Coronary artery (tissue), 2 donors: ENCODE results near the gene ZBTB7C.

Source experiments
- DNase-seq: peaks from one replicate; pipeline ENCODE4 v3.0.0-alpha.2; 2017; ENCODE audit warnings: low spot score
- H3K27ac ChIP-seq, 2 donors: fragments of 200-600 bp; sonication (generic); one replicate each; pipeline ENCODE4 v1.5.1; 2016 to 2019
- H3K4me3 ChIP-seq: fragments of 200-600 bp; sonication (generic); 2 replicates; pipeline ENCODE4 v1.5.1; 2016; ENCODE audit warnings: mild to moderate bottlenecking, moderate library complexity
- TF ChIP-seq, protein P1 (sequence below): fragments of 200-600 bp; sonication (generic); IDR thresholded peaks from one replicate; pipeline ENCODE4 v1.5.1; 2019; ENCODE audit warnings: antibody characterized with exemption

ZBTB7C gene

GRCh38 chr18:48313792-48314191, 95.4 kb downstream of the ZBTB7C start:
- Histone ChIP-seq H3K27ac (no peak overlapping the region), H3K4me3 (no peak overlapping the region)
- DNase-seq, result no peak

DNA sequence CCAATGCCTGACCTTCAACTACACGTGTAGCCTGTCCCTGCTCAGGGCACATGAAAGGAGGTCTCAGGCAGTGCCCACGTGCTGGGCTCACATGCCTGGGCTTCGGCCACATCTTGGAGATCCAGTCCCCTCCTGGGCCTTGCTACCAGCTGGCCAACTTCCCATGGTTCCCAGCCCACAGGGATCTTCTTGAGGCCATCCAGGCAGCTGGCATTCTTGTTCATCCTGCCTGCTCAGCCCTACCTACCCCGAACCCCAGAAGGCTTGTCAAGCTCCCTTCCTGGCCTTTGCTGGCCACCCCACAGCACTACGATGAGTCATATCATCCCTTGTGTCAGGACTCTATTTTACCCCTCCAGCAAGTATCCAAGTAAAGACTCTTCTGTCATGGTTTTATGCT, 97.1 kb downstream of the ZBTB7C start:
- no peak overlapping the region for H3K4me3 ChIP-seq
- TF ChIP-seq, protein P1, sequence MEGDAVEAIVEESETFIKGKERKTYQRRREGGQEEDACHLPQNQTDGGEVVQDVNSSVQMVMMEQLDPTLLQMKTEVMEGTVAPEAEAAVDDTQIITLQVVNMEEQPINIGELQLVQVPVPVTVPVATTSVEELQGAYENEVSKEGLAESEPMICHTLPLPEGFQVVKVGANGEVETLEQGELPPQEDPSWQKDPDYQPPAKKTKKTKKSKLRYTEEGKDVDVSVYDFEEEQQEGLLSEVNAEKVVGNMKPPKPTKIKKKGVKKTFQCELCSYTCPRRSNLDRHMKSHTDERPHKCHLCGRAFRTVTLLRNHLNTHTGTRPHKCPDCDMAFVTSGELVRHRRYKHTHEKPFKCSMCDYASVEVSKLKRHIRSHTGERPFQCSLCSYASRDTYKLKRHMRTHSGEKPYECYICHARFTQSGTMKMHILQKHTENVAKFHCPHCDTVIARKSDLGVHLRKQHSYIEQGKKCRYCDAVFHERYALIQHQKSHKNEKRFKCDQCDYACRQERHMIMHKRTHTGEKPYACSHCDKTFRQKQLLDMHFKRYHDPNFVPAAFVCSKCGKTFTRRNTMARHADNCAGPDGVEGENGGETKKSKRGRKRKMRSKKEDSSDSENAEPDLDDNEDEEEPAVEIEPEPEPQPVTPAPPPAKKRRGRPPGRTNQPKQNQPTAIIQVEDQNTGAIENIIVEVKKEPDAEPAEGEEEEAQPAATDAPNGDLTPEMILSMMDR, result no peak
- no peak for DNase-seq
- no peak overlapping the region for H3K27ac ChIP-seq

More at GRCh38 chr18:48313792-48314191, 95.4 kb downstream of the ZBTB7C start:
- TF ChIP-seq, protein P1, result no peak

DNA sequence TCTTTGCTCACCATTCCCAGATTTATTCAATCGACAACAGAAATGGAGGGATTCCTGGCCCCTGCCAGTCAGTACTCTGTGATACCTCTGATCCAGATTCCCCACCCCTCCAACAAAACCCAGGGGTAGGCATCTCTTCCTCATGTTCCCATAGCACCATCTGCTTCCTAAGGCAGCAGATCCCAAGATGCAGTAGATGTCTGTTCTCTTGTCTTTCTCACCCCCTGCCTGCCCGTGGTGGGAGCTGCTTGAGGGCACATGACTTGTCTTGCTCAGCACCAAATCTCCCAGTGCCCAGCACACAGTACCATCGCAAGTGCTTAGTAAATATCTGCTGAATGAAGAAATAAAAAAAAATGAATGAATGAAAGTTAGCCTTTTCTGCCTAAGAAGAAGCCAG, 98.2 kb downstream of the ZBTB7C start:
- DNase-seq, result no peak
- Histone ChIP-seq H3K4me3 (no peak overlapping the region), H3K27ac (no peak overlapping the region)
- TF ChIP-seq, protein P1, result no peak

GRCh38 chr18:48310353-48310752, 98.8 kb downstream of the ZBTB7C start:
- Histone ChIP-seq H3K27ac (no peak overlapping the region), H3K4me3 (no peak overlapping the region)
- TF ChIP-seq, protein P1, result no peak
- DNase-seq, result no peak

GRCh38 chr18:48308755-48309575, 100.2 kb downstream of the ZBTB7C start:
- H3K4me3 ChIP-seq, result no peak overlapping the region
- DNase-seq, result no peak
- no peak overlapping the region for H3K27ac ChIP-seq
- TF ChIP-seq, protein P1, result no peak

DNA sequence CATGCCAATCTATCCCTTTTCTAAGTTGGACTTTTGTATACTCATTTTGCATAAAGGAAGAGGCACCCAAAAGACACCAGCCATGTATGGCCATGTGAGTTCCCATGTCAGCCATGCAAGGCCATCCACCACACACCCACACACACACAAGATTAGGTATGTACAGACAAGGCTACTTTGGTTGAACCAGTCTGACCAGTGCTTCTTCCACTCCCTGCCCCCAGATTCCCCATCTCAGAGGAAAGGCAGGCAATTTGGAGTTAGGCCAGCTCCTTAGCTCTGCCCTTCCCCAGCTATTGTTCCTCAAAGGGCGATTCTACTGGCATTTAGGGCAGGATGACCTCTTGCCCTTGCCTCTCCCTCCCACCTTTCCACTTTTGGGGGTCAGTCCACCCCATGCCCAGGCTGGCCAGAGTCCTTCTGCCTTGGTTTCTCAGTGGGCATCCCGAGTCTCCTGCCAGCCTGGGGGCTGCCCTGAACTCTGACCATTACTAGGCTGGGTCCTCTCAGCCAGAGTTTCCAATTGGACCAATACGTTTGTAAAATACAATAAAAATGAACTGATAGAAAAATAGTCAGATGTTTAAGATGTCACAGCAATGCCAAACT, 101.1 kb downstream of the ZBTB7C start:
- H3K4me3 ChIP-seq, result no peak overlapping the region
- TF ChIP-seq, protein P1, result no peak
- H3K27ac ChIP-seq, result no peak overlapping the region
- no peak for DNase-seq

DNA sequence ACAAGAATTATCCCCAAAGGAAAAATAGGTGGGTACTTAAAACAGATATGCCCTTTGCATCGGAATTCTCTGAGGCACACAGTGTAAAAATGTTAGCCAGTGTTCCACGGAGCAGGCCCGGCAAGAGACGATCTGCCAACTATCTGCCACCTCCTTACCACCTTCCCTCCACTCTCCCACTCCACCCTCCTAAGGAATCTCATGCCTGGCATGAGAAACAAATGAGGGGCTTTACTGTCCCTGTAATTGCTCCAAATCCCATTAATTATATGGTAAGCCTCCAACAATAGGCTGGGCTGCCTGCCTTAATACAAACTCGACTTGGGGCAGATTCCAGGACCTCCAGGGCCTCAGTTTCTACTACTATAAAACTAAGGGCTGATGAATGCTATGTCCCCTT, 102.3 kb downstream of the ZBTB7C start:
- Histone ChIP-seq H3K27ac (no peak overlapping the region), H3K4me3 (no peak overlapping the region)
- DNase-seq, result no peak
- TF ChIP-seq, protein P1, result no peak
